IMR-90 (cell line): Measurements from ENCODE around the gene ARMC6. TPM values are rescaled to one million over a fixed set of nuclear protein-coding genes. Genes with fewer than 3 reads are reported as not detected.

ENCODE experiments used
- ATAC-seq: fragments of 200-7000 bp; cut with Tn5 transposase; 2 replicates; pipeline ENCODE4 v1.9.1; 2020; ENCODE audit warnings: low read depth, mild to moderate bottlenecking, moderate library complexity
- BruUV-seq: library from RNA; stranded (reverse); fragments of 400-500 nt; replicated peaks from 2 replicates; lab custom pipeline; 2021; lab: Mats Ljungman, UMichigan
- CTCF ChIA-PET: fragments of 300-600 bp; formaldehyde crosslinking; extraction: SDS; loops from one replicate; lab custom pipeline; 2021; ENCODE audit warnings: antibody characterized with exemption; lab: Yijun Ruan, JAX
- POLR2A ChIA-PET: fragments of 300-600 bp; sonication (Branson Sonifier 250); formaldehyde crosslinking; loops from one replicate; lab custom pipeline; 2022; ENCODE audit warnings: antibody characterized with exemption; ENCODE audit not compliant: unreplicated experiment; lab: Charles Lee
- DNase-seq: peaks from one replicate; pipeline ENCODE4 v3.0.0; 2013
- H2AFZ ChIP-seq: replicated peaks from 2 replicates; pipeline ENCODE3; 2013; ENCODE audit warnings: low read length, mild to moderate bottlenecking; ENCODE audit not compliant: poor library complexity
- H2AK5ac ChIP-seq: 2 replicates; pipeline ENCODE4 v1.6.1; 2013; ENCODE audit warnings: low read depth, low read length, inconsistent platforms
- H2AK9ac ChIP-seq: replicated peaks from 2 replicates; pipeline ENCODE3; 2013; ENCODE audit warnings: mild to moderate bottlenecking, low read depth, low read length, moderate library complexity; ENCODE audit not compliant: poor library complexity
- H2BK120ac ChIP-seq: 2 replicates; pipeline ENCODE4 v1.6.1; 2013; ENCODE audit warnings: low read depth, low read length, inconsistent platforms
- H2BK15ac ChIP-seq: 3 replicates; pipeline ENCODE4 v1.6.1; 2013; ENCODE audit warnings: low read depth, low read length, inconsistent platforms
- H2BK20ac ChIP-seq: 2 replicates; pipeline ENCODE4 v1.6.1; 2013; ENCODE audit warnings: low read depth, mild to moderate bottlenecking, inconsistent platforms, low read length, moderate library complexity
- H2BK5ac ChIP-seq: 2 replicates; pipeline ENCODE4 v1.6.1; 2013; ENCODE audit warnings: mild to moderate bottlenecking, low read depth, low read length, inconsistent platforms; ENCODE audit not compliant: poor library complexity, severe bottlenecking
- H3K14ac ChIP-seq: replicated peaks from 2 replicates; pipeline ENCODE4 v1.6.1; 2013; ENCODE audit warnings: low read depth, low read length, inconsistent platforms
- H3K18ac ChIP-seq: 2 replicates; pipeline ENCODE4 v1.6.1; 2013; ENCODE audit warnings: low read depth, low read length, control low read depth
- H3K23ac ChIP-seq: 2 replicates; pipeline ENCODE4 v1.6.1; 2013; ENCODE audit warnings: low read depth, low read length, inconsistent platforms
- H3K27ac ChIP-seq: 2 replicates; pipeline ENCODE4 v1.5.1; 2013; ENCODE audit warnings: mild to moderate bottlenecking, control low read depth, low read length; ENCODE audit not compliant: insufficient read depth
- H3K27me3 ChIP-seq: 2 replicates; pipeline ENCODE4 v1.6.1; 2013; ENCODE audit warnings: low read length; ENCODE audit not compliant: control insufficient read depth, insufficient read depth
- H3K36me3 ChIP-seq: 2 replicates; pipeline ENCODE4 v1.6.1; 2013; ENCODE audit warnings: low read length, mixed read lengths; ENCODE audit not compliant: control insufficient read depth, insufficient read depth
- H3K4ac ChIP-seq: 2 replicates; pipeline ENCODE4 v1.6.1; 2013; ENCODE audit warnings: low read depth, low read length, inconsistent platforms
- H3K4me1 ChIP-seq: 2 replicates; pipeline ENCODE4 v1.6.1; 2013; ENCODE audit warnings: low read length, mixed read lengths; ENCODE audit not compliant: control insufficient read depth, insufficient read depth
- H3K4me2 ChIP-seq: 2 replicates; pipeline ENCODE4 v1.6.1; 2013; ENCODE audit warnings: low read depth, mild to moderate bottlenecking, control low read depth, low read length, moderate library complexity
- H3K4me3 ChIP-seq: 2 replicates; pipeline ENCODE4 v1.5.1; 2013; ENCODE audit warnings: low read depth, mild to moderate bottlenecking, control low read depth, low read length, moderate library complexity; ENCODE audit not compliant: insufficient read depth
- H3K56ac ChIP-seq: 2 replicates; pipeline ENCODE4 v1.6.1; 2013; ENCODE audit warnings: low read length, inconsistent platforms; ENCODE audit not compliant: insufficient read depth; ENCODE audit errors: extremely low read depth
- H3K79me1 ChIP-seq, 2 experiments: 2 replicates each; pipeline ENCODE4 v1.6.1; 2013; ENCODE audit warnings: low read length in 2 of 2, inconsistent platforms in 1 of 2, low read depth in 1 of 2
- H3K9ac ChIP-seq: 2 replicates; pipeline ENCODE4 v1.6.1; 2013; ENCODE audit warnings: low read depth, low read length, control low read depth
- H3K9me1 ChIP-seq: 2 replicates; pipeline ENCODE4 v1.6.1; 2013; ENCODE audit warnings: low read length, inconsistent platforms; ENCODE audit not compliant: insufficient read depth
- H3K9me3 ChIP-seq: 2 replicates; pipeline ENCODE4 v1.6.1; 2013; ENCODE audit warnings: low read length; ENCODE audit not compliant: control insufficient read depth, insufficient read depth
- H4K20me1 ChIP-seq: 2 replicates; pipeline ENCODE4 v1.6.1; 2013; ENCODE audit warnings: low read length, inconsistent platforms; ENCODE audit not compliant: insufficient read depth
- H4K5ac ChIP-seq: 2 replicates; pipeline ENCODE4 v1.6.1; 2013; ENCODE audit warnings: mild to moderate bottlenecking, low read depth, low read length, control low read depth
- H4K8ac ChIP-seq, 2 experiments: 2 replicates each; pipeline ENCODE4 v1.6.1; 2013; ENCODE audit warnings: low read depth in 2 of 2, low read length in 2 of 2, control low read depth in 1 of 2, inconsistent platforms in 1 of 2
- H4K91ac ChIP-seq: 2 replicates; pipeline ENCODE4 v1.6.1; 2013; ENCODE audit warnings: low read depth, low read length, inconsistent platforms; ENCODE audit not compliant: insufficient read depth
- BHLHE40 ChIP-seq: fragments of 150-350 bp; IDR thresholded peaks from 2 replicates; pipeline ENCODE4 v1.6.1; 2016; ENCODE audit warnings: mild to moderate bottlenecking, low read depth, low read length
- CEBPB ChIP-seq: IDR thresholded peaks from 2 replicates; pipeline ENCODE4 v1.6.1; 2012; ENCODE audit warnings: low read depth, low read length, improper control_type of control experiment
- CHD1 ChIP-seq: IDR thresholded peaks from 2 replicates; pipeline ENCODE4 v1.6.1; 2012; ENCODE audit warnings: low read depth, low read length, improper control_type of control experiment
- FOS ChIP-seq: fragments of 150-350 bp; IDR thresholded peaks from 2 replicates; pipeline ENCODE4 v1.6.1; 2016; ENCODE audit warnings: low read depth, low read length
- MAFK ChIP-seq: IDR thresholded peaks from 2 replicates; pipeline ENCODE4 v1.6.1; 2012; ENCODE audit warnings: low read depth, low read length, improper control_type of control experiment
- MAZ ChIP-seq: IDR thresholded peaks from 2 replicates; pipeline ENCODE4 v1.6.1; 2012; ENCODE audit warnings: low read depth, mild to moderate bottlenecking, low read length, improper control_type of control experiment, moderate library complexity, borderline replicate concordance
- MXI1 ChIP-seq: IDR thresholded peaks from 2 replicates; pipeline ENCODE4 v1.6.1; 2012; ENCODE audit warnings: low read depth, mild to moderate bottlenecking, low read length, moderate library complexity, borderline replicate concordance
- NFE2L2 ChIP-seq: fragments of 150-350 bp; IDR thresholded peaks from 2 replicates; pipeline ENCODE4 v1.6.1; 2016; ENCODE audit warnings: low read depth, mild to moderate bottlenecking, low read length
- POLR2A ChIP-seq: IDR thresholded peaks from 2 replicates; pipeline ENCODE4 v1.6.1; 2012; ENCODE audit warnings: mild to moderate bottlenecking, low read depth, low read length
- RAD21 ChIP-seq: IDR thresholded peaks from 2 replicates; pipeline ENCODE4 v1.6.1; 2012; ENCODE audit warnings: low read length, improper control_type of control experiment
- RCOR1 ChIP-seq: IDR thresholded peaks from 2 replicates; pipeline ENCODE4 v1.6.1; 2012; ENCODE audit warnings: mild to moderate bottlenecking, low read length, improper control_type of control experiment; ENCODE audit not compliant: insufficient replicate concordance
- RFX5 ChIP-seq: IDR thresholded peaks from 2 replicates; pipeline ENCODE4 v1.8.0; 2012; ENCODE audit warnings: low read depth, mild to moderate bottlenecking, low read length, moderate library complexity
- SMC3 ChIP-seq: fragments of 150-350 bp; IDR thresholded peaks from 2 replicates; pipeline ENCODE4 v1.6.1; 2016; ENCODE audit warnings: low read depth, mild to moderate bottlenecking, antibody characterized with exemption, low read length, moderate library complexity
- WGBS, 2 experiments: methylation state at CpG; one replicate each; pipeline versions ENCODE4 v1.1.5 to v1.1.7; 2013; ENCODE audit warnings: missing lambda C conversion rate in 2 of 2; ENCODE audit not compliant: insufficient read length in 1 of 2; ENCODE audit errors: extremely low coverage in 2 of 2; 5-methylcytosine and 5-hydroxymethylcytosine counted together
- dilution Hi-C: fragments of 300-500 bp; cut with HindIII; formaldehyde crosslinking; loops from one replicate; pipeline ENCODE4 v1.14.3; 2018; ENCODE audit warnings: low sequenced_read_pairs; ENCODE audit not compliant: unreplicated experiment
- in situ Hi-C: fragments of 300-500 bp; cut with MboI; formaldehyde crosslinking; loops from 3 replicates; pipeline ENCODE4 v1.14.3; 2019; ENCODE audit warnings: low sequenced_read_pairs, inconsistent platforms, mixed read lengths
- intact Hi-C: fragments of 100-400 bp; cut with micrococcal nuclease; formaldehyde crosslinking; loops from 2 replicates; pipeline ENCODE4 v1.10.0; 2022
- polyA plus RNA-seq, 3 experiments: library from polyadenylated mRNA; depleted of rRNA; stranded (reverse); fragments of >200 nt; gene quantifications; 2 replicates each; pipeline ENCODE4 v1.2.3, GENCODE V29; 2012; ENCODE audit warnings: low replicate concordance in 1 of 3
- total RNA-seq: library from RNA; depleted of rRNA; stranded (reverse); fragments of >200 nt; gene quantifications from 2 replicates; pipeline ENCODE4 v1.2.3, GENCODE V29; 2012
- TF ChIP-seq, protein P1 (sequence below): conservative IDR thresholded peaks from 2 replicates; pipeline ENCODE4 v1.5.1; 2012; ENCODE audit warnings: mild to moderate bottlenecking, low read depth, low read length, improper control_type of control experiment

The ARMC6 gene
- total and polyA plus RNA-seq, 2 of the 4 experiments (the other 2 are of a cell fraction), result 41.5 to 52.7 TPM

DNA sequence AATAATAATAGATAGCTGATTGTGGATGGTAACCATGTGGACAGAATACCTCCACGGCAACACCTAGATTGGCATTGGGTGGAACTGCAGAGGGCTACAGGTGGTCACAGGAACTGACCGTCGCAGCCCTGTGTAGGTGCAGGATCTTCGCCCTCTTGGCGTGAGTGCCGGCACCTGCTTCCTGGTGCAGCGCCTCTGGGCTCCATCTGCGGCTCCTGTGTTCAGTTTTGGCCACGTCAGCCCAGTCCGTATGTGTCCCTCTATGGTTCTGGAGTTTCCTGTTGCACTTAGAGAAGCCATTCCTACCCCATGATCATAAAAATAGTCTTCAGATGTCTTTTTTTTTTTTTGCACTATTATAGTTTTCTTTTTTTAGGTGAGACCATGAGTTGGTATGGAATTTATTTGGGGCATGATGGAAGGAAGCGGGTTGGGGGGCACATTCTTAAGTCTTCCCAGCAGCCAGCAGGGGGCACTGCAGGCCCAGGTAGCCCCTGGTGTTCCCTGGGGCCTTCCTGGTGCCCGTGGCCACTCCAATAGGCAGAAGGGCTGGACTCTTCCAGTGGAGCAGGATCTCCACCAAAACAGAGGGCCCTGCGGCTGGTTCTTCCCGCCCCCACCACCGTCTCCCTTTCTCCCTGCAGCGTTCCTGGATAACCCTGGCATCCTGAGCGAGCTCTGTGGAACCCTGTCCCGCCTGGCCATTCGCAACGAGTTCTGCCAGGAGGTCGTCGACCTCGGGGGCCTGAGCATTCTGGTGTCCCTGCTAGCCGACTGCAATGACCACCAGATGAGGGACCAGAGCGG lies 20.3 kb downstream of the ARMC6 start (continued):
- no peak for TF ChIP-seq CHD1

DNA sequence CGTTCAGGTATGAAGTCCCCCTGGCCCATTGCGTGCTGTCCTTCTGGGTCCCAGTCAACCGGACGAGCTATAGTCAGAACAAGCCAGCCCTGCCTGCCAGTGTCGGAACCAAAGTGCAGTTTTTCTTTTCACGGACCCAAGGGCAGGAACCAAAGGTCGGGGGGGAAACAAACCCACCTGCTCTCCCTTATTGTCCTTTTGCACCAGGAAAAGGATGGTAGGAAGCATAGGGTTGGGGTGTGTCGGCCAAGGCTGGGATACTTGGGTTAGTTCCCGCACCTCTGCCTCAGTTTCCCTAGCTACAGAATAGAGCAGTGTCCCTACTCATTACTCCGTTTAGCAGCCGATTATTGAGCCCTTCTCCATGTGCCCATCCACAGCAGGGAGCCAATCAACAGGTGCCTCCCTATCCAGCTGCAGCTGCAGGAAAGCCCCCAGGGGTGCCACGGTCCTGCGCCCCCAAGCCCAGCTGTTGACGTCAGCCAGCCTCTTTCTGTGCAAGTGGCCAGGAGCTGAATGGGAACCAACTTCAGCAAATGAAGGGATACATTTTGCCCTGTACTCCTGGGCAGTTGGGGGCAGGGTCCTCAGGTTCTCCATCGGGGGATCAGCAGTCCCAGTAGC lies 21.0 kb downstream of the ARMC6 start:
- in situ Hi-C loops, result no loop called here
- peaks cover 62% of the 10 kb centered on the region for H3K36me3 ChIP-seq
- TF ChIP-seq RAD21 (no peak), POLR2A (no peak), MXI1 (no peak), MAZ (no peak), FOS (no peak), MAFK (no peak), RFX5 (no peak), BHLHE40 (no peak), NFE2L2 (no peak), RCOR1 (no peak), CHD1 (no peak), CEBPB (no peak), SMC3 (no peak)
- TF ChIP-seq, protein P1, sequence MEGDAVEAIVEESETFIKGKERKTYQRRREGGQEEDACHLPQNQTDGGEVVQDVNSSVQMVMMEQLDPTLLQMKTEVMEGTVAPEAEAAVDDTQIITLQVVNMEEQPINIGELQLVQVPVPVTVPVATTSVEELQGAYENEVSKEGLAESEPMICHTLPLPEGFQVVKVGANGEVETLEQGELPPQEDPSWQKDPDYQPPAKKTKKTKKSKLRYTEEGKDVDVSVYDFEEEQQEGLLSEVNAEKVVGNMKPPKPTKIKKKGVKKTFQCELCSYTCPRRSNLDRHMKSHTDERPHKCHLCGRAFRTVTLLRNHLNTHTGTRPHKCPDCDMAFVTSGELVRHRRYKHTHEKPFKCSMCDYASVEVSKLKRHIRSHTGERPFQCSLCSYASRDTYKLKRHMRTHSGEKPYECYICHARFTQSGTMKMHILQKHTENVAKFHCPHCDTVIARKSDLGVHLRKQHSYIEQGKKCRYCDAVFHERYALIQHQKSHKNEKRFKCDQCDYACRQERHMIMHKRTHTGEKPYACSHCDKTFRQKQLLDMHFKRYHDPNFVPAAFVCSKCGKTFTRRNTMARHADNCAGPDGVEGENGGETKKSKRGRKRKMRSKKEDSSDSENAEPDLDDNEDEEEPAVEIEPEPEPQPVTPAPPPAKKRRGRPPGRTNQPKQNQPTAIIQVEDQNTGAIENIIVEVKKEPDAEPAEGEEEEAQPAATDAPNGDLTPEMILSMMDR, result no peak

More for the DNA sequence above, 21.0 kb downstream of the ARMC6 start:
- Histone ChIP-seq H4K8ac (no peak overlapping the region), H2BK20ac (no peak overlapping the region), H3K79me1 (peaks cover 0 to 19% of the 10 kb centered on the region in 2 experiments; a peak in 1 of 4 replicates), H3K4me1 (no peaks in the 10 kb centered on the region), H3K56ac (no peak overlapping the region), H4K91ac (no peak overlapping the region), H4K20me1 (no peaks in the 10 kb centered on the region; the same call in 1 of the 2 replicates), H3K9ac (no peak overlapping the region), H3K23ac (no peak overlapping the region), H3K14ac (no peak overlapping the region), H3K4me3 (no peak overlapping the region), H3K4me2 (no peak overlapping the region), H2AFZ (no peak overlapping the region), H2BK120ac (no peak overlapping the region), H3K4ac (no peak overlapping the region), H2AK5ac (no peak overlapping the region), H3K9me3 (no peaks in the 10 kb centered on the region), H2BK5ac (no peak overlapping the region), H3K27ac (no peak overlapping the region), H3K27me3 (no peaks in the 10 kb centered on the region), H2AK9ac (no peak overlapping the region), H2BK15ac (no peak overlapping the region), H3K9me1 (no peaks in the 10 kb centered on the region; the same call in 1 of the 2 replicates), H4K5ac (no peak overlapping the region), H3K18ac (no peak overlapping the region)
- ATAC-seq (no peak), DNase-seq (no peak)
- CTCF ChIA-PET, result no interaction called here
- dilution Hi-C loops, result no loop called here
- 95% methylated on average over 4 of the region's 15 CpGs; no CpG with 5 or more reads in 1 of the 2 experiments for WGBS, 2 experiments
- POLR2A ChIA-PET, result no interaction called here
- intact Hi-C loops, result loop anchor here (1.0 kb wide), 2 partner anchors 59 to 85 kb away; no protein-coding TSS in a partner anchor
- no TSS peak for BruUV-seq
